AG09309 (cell line): Measurements from ENCODE around the gene RHOB.

Experiments
- DNase-seq: peaks from one replicate; pipeline ENCODE4 v3.0.0-alpha.2; 2010; ENCODE audit warnings: low read depth
- H3K4me3 ChIP-seq: 2 replicates; pipeline ENCODE4 v1.5.1; 2011; ENCODE audit warnings: mild to moderate bottlenecking, low read depth, low read length, moderate library complexity; ENCODE audit not compliant: control insufficient read depth
- TF ChIP-seq, protein P1 (sequence below): IDR thresholded peaks from 2 replicates; pipeline ENCODE4 v1.5.1; 2011; ENCODE audit warnings: mild to moderate bottlenecking, low read depth, low read length, inconsistent platforms; ENCODE audit not compliant: insufficient read depth, control insufficient read depth; ENCODE audit errors: missing control alignments

RHOB gene

DNA sequence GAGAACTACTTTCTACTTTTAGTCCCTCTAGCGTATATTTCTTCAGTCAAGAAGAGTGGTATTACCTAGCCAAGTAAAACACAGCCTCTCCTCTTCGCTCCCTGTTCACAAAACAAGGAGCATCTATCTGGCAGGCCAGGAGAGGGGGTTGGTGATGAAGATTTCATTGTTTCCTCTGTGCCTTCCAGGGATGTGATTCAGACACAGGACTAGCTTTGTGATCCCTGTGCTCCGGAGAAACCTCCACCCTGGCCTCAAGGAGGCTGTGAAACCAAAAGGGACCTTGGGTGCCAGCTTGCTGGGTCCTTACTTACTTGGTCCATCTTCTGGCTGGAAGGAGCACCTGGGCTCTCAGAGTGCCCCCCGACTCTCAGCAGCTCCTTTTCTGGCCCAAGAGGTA lies 5.7 kb downstream of the RHOB start:
- no peak overlapping the region for H3K4me3 ChIP-seq
- no peak for DNase-seq
- TF ChIP-seq, protein P1, sequence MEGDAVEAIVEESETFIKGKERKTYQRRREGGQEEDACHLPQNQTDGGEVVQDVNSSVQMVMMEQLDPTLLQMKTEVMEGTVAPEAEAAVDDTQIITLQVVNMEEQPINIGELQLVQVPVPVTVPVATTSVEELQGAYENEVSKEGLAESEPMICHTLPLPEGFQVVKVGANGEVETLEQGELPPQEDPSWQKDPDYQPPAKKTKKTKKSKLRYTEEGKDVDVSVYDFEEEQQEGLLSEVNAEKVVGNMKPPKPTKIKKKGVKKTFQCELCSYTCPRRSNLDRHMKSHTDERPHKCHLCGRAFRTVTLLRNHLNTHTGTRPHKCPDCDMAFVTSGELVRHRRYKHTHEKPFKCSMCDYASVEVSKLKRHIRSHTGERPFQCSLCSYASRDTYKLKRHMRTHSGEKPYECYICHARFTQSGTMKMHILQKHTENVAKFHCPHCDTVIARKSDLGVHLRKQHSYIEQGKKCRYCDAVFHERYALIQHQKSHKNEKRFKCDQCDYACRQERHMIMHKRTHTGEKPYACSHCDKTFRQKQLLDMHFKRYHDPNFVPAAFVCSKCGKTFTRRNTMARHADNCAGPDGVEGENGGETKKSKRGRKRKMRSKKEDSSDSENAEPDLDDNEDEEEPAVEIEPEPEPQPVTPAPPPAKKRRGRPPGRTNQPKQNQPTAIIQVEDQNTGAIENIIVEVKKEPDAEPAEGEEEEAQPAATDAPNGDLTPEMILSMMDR = peak; percentile 59

DNA sequence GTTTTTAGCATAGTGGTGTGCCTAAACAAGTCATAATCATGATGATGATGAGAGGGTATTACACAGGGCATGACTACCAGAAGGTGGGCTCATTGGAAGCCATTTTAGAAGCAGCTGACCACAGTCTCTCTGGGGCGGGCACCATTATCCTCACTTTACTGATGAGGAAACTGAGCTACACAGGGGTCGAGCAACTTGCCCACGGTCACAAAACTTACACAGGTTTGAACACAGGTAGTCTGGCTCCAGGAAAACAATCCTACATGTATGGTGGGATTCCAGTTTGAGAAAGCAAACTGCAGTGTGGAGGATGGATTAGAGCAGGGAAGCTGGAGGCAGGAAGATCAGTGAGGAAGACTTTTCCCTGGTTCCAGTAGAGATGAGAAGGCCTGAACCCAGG lies 6.2 kb downstream of the RHOB start:
- no peak for DNase-seq
- TF ChIP-seq, protein P1 = no peak
- no peak overlapping the region for H3K4me3 ChIP-seq

DNA sequence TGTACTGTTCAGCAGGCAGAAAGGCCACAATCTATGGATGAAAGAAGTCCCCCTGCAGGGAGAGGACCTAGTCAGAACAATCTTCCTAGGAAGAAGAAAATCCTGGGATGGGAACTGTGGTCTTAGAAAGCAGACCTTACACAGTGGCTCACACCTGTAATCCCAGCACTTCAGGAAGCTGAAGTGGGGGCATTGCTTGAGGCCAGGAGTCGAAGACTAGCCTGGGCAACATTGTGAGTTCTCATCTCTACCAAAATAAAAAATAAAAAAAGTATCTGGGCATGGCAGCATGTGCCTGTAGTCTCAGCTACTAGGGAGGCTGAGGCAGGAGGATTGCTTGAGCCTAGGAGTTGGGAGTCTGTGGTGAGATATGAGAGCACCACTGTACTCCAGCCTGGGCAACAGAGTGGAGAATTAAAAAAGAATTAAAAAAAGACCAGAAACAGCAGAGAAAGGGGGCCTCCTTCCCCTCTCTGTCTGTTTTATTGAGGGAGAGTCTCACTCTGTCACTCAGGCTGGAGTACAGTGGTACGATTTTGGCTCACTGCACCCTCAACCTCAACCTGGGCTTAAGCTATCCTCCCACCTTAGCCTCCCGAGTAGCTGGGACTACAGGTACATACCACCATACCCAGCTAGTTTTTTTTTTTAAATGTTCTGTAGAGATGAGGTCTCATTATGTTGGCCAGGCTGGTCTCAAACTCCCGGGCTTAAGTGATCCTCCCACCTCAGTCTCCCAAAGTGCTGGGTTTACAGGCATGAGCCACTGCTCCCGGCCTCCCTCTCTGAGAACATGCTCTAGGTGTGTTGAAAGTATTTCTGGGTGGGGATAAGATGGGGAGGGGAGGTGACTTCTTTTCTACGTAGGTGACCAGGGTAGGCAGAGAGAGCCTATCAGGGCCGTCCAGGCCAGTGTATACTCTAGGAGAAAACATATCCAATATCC lies 7.4 kb downstream of the RHOB start:
- DNase-seq = no peak
- TF ChIP-seq, protein P1 = no peak
- no peak overlapping the region for H3K4me3 ChIP-seq

DNA sequence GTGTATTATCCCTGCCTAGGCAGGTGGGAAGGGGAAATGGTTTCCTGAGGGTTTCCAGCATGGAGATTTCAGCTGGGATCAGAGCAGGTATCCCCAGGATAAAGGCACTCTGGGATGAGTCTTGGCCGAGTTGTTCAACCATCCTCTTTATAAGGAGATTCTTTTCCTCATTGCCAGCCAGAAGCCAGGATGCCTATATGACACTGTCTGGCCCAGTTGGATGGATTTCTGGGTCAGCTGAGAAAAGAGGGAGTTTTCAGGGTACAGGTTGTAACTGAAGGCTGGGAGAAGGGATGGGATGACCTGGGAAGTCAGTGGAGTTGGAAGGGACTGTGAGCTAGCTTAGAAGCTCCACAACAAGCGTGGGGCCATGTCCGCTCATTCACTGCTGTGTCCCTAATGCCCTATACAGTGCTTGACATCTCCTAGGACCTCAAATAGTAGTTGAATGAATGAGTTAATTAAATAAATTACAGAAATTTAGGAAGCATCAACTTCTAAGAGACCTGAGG lies 8.3 kb downstream of the RHOB start:
- no peak for DNase-seq
- H3K4me3 ChIP-seq = no peak overlapping the region
- TF ChIP-seq, protein P1 = no peak

DNA sequence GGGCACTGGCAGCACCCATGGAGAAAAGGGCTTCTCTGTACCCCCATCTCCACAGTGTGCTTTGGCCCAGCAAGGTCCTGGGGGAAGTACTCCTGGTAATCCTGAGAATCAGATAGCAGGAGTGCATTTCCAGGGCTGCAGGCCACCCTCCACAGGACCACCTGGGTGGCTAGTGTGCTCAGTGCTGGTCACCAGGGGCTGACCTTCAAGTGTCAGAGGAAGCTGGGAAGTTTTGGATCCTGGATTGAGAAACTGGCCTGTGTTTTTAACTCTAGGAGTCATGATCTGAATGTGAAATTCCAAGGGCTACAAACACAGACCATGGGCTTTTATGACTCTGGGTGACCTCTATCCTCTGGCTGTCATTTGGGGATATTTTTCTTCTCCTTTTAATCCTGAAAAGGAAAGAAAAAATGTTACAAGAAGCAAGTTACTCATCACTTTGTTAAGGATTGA lies 9.3 kb downstream of the RHOB start:
- TF ChIP-seq, protein P1 = no peak
- no peak for DNase-seq
- H3K4me3 ChIP-seq = no peak overlapping the region

DNA sequence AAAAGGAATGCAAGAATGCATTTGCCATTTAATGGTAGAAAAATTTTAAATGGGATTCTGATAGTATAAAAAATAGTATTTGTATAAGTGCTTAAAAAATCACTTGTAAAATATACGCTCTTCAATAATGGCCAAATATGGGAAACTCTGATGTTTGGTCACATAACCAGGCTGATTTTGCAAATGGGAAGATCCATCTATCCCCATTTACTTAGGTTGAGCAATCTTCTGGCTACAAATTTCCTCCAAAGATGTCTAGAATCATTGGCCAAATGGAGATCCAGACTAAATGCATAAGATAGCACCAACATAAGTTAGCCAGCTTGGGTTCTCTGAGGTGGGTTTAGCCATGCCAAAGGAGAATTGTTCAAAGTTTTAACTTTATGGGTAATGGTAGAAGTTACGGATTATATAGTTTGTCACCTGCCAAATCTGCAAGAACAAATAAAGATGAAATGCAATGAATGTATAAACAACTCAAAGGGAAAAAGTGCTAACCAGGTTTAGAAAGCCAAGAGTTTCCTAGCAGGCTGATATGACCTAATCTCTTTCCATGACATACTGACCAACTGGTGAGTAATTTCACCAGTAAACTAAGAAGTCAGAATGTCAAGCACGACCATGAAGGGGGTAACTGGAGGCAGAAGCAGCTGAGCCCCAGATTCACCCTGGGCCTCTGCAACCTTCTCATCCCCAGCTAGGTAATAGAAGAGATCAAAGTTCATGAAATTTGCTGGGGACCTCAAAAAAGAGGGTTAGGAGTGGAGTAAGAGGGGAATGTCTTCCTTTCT lies 10.0 kb downstream of the RHOB start:
- no peak for DNase-seq
- no peak overlapping the region for H3K4me3 ChIP-seq
- TF ChIP-seq, protein P1 = no peak
